ENCODE data around the gene CLPTM1. TPM values are rescaled to one million over a fixed set of nuclear protein-coding genes. Genes with fewer than 3 reads are reported as not detected.

The CLPTM1 gene
- total RNA-seq, 1 donor from 2014 or later = 39.6 TPM

DNA sequence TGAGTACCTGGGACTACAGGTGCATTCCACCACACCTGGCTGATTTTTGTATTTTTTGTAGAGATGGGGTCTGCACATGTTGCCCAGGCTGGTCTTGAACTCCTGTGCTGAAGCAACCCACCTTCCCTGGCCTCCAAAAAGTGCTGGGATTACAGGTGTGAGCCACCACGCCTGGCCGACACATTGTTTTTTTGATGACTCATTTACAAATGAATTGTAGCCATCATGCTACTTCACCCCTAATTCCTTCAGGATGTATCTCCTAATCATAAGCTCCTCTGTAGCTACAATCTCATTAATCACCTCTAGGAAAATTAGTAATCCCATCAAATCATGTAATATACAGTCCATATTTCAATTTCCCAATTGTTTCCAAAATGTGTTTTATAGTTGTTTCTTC, 64.0 kb downstream of the CLPTM1 start:
- TF ChIP-seq, protein P1, sequence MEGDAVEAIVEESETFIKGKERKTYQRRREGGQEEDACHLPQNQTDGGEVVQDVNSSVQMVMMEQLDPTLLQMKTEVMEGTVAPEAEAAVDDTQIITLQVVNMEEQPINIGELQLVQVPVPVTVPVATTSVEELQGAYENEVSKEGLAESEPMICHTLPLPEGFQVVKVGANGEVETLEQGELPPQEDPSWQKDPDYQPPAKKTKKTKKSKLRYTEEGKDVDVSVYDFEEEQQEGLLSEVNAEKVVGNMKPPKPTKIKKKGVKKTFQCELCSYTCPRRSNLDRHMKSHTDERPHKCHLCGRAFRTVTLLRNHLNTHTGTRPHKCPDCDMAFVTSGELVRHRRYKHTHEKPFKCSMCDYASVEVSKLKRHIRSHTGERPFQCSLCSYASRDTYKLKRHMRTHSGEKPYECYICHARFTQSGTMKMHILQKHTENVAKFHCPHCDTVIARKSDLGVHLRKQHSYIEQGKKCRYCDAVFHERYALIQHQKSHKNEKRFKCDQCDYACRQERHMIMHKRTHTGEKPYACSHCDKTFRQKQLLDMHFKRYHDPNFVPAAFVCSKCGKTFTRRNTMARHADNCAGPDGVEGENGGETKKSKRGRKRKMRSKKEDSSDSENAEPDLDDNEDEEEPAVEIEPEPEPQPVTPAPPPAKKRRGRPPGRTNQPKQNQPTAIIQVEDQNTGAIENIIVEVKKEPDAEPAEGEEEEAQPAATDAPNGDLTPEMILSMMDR (conservative IDR thresholded peaks at IDR 0.05; ENCODE audit: low read depth, low read length) = no peak
- no peak for DNase-seq (ENCODE audit: low read depth)

DNA sequence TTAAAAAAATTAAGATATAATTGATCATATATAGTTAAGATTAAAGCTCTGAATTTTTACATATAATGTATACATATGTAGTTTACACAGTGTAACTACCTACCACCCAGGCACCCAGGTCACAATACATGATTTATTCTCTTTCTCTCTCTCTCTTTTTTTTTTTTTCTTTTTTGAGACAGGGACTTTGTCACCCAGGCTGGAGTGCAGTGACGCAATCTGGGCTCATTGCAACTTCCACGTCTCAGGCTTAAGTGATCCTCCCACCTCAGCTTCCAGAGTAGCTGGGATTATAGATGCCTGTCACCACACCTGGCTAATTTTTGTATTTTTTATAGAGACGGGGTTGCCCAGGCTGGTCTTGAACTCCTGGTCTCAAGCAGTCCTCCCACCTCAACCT, 64.9 kb downstream of the CLPTM1 start:
- DNase-seq (ENCODE audit: low read depth) = no peak
- no peak overlapping the region for H3K4me3 ChIP-seq (ENCODE audit: low read depth, low read length)
- TF ChIP-seq, protein P1 (conservative IDR thresholded peaks at IDR 0.05; ENCODE audit: low read depth, low read length) = no peak

More for the DNA sequence above, 64.0 kb downstream of the CLPTM1 start:
- H3K4me3 ChIP-seq (ENCODE audit: low read depth, low read length) = no peak overlapping the region

DNA sequence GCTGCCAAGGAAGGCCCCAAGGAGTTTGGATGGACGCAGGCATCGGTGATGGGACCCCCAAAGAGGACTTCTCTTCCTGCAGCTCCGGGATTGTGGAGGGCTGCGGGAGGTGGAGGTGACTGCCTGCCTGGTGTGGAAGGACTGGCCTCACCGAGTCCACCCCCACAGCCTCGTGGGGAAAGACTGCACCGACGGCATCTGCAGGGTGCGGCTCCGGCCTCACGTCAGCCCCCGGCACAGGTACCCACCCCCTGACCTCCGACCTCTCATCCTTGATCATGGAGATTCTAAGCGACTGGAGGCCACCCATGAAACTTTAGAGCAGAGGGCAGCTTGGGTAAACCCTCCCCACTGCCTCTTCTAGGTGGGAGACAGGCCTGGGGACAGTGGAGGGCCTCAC, 66.8 kb downstream of the CLPTM1 start:
- TF ChIP-seq, protein P1 (conservative IDR thresholded peaks at IDR 0.05; ENCODE audit: low read depth, low read length) = no peak
- H3K4me3 ChIP-seq (ENCODE audit: low read depth, low read length) = no peak overlapping the region
- DNase-seq (ENCODE audit: low read depth) = no peak

DNA sequence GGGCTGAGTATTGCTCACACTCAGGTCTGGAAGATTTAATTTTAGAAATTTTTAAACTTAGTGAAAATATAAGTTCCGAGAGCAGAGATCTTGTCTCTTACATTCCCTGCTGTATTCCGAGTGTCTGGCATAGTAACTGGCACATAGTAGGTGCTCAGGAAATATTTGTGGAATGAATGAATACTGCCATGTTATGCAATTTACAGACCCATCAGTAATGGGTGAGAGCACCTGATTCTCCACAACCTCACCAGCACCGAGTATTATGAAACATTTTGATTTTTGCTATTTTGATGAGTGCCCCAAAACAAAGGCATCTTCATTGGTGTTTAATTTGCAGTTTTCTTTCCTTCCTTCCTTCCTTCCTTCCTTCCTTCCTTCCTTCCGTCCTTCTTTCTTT, 67.9 kb downstream of the CLPTM1 start:
- TF ChIP-seq, protein P1 (conservative IDR thresholded peaks at IDR 0.05; ENCODE audit: low read depth, low read length) = no peak
- no peak for DNase-seq (ENCODE audit: low read depth)
- no peak overlapping the region for H3K4me3 ChIP-seq (ENCODE audit: low read depth, low read length)

DNA sequence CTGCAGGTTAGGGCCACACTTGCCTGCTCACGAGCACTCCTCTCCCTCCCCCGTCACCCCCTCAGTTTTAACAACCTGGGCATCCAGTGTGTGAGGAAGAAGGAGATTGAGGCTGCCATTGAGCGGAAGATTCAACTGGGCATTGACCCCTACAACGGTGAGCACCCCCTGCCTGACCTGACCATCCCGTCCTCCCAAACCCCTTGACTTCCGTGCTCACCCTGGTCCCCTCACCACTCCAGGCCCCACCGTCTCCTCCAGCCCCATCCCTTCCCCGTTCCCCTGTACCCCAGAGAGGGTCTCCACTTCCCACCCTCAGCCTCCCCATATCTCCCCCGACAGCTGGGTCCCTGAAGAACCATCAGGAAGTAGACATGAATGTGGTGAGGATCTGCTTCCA, 70.1 kb downstream of the CLPTM1 start:
- TF ChIP-seq, protein P1 (conservative IDR thresholded peaks at IDR 0.05; ENCODE audit: low read depth, low read length) = no peak
- no peak overlapping the region for H3K4me3 ChIP-seq (ENCODE audit: low read depth, low read length)
- no peak for DNase-seq (ENCODE audit: low read depth)

DNA sequence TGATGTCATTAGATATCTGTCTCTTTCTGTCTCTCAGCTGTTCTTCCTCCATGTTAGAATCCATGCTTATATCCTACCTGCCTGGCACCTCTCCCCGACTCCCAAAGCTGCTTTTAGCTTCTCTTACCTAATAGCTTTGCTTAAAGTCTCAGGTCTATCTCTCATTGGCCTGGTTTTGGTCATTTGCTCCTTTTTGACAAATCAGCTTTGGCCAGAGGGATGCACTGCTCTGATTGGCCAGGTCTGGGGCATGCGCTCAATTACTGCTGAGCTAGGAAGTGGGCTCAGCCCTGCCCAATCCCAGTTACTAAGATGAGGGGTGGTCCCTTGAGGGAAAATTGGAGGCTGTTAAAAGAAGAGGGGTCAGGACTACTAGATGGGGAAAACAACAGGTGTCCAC, 72.2 kb downstream of the CLPTM1 start:
- TF ChIP-seq, protein P1 (conservative IDR thresholded peaks at IDR 0.05; ENCODE audit: low read depth, low read length) = no peak
- DNase-seq (ENCODE audit: low read depth) = no peak
- no peak overlapping the region for H3K4me3 ChIP-seq (ENCODE audit: low read depth, low read length)

DNA sequence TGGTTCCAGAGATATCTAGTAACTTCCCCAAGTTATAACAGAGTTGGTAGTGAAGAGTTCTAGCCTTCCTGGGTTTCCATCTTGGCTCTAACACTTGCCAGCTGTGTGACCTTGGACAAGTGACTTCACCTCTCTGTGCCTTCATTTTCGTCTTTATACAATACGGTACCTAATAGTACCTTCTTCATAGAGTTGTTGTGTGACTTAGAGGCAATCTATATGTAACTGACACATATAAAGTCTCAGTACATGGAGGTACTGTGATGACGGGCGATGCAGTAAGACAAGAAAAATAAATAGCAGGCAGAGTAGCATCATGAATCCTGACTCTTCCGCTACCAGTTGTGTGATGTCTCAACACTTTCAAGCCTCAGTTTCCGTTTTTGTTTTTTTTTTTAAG, 75.6 kb downstream of the CLPTM1 start:
- no peak overlapping the region for H3K4me3 ChIP-seq (ENCODE audit: low read depth, low read length)
- TF ChIP-seq, protein P1 (conservative IDR thresholded peaks at IDR 0.05; ENCODE audit: low read depth, low read length) = no peak

More for the DNA sequence above, 75.6 kb downstream of the CLPTM1 start:
- no peak for DNase-seq (ENCODE audit: low read depth)
